ENCODE measurements around the gene EYA2. TPM values are rescaled to one million over a fixed set of nuclear protein-coding genes. Genes with fewer than 3 reads are reported as not detected.

Gene EYA2
- total and polyA plus RNA-seq, 2 of the 4 experiments (the other 2 are of a cell fraction) = 2.3 to 5.4 TPM

- no peak overlapping the region for H3K18ac ChIP-seq (ENCODE audit: low read depth, low read length)
- no peak overlapping the region for H2BK20ac ChIP-seq (ENCODE audit: low read depth, low read length)
- H2BK5ac ChIP-seq (ENCODE audit: low read depth, low read length, poor library complexity, severe bottlenecking) = no peak overlapping the region
- no peak overlapping the region for H4K8ac ChIP-seq (ENCODE audit: low read depth in 2 of 2, low read length in 2 of 2)
- ChIA-PET CTCF (no interaction called here), POLR2A (ENCODE audit: unreplicated experiment) (no interaction called here)
- no peaks in the 10 kb centered on the region for H3K9me3 ChIP-seq (ENCODE audit: control insufficient read depth, insufficient read depth, low read length)
- H2AFZ ChIP-seq (replicated peaks; ENCODE audit: low read length, poor library complexity) = no peak overlapping the region
- no peak overlapping the region for H2BK15ac ChIP-seq (ENCODE audit: low read depth, low read length)
- H4K5ac ChIP-seq (ENCODE audit: low read depth, low read length) = no peak overlapping the region
- H3K79me1 ChIP-seq (ENCODE audit: low read depth in 1 of 2, low read length in 2 of 2) = peaks cover 3% of the 10 kb centered on the region in 2 experiments; a peak in 2 of 4 replicates
- no peak overlapping the region for H3K4me2 ChIP-seq (ENCODE audit: low read depth, low read length)
- H4K20me1 ChIP-seq (ENCODE audit: insufficient read depth, low read length) = no peaks in the 10 kb centered on the region
- DNase-seq (no peak), ATAC-seq (ENCODE audit: low read depth) (no peak)
- intact Hi-C loops (cut with micrococcal nuclease) (no loop called here), dilution Hi-C loops (cut with HindIII; ENCODE audit: low sequenced_read_pairs, unreplicated experiment) (no loop called here), in situ Hi-C loops (cut with MboI; ENCODE audit: low sequenced_read_pairs) (no loop called here)
- H3K23ac ChIP-seq (ENCODE audit: low read depth, low read length) = no peak overlapping the region
- H3K56ac ChIP-seq (ENCODE audit: extremely low read depth, insufficient read depth, low read length) = no peak overlapping the region
- no peak overlapping the region for H2AK9ac ChIP-seq (replicated peaks; ENCODE audit: low read depth, low read length, poor library complexity)
- no peaks in the 10 kb centered on the region for H3K27me3 ChIP-seq (ENCODE audit: control insufficient read depth, insufficient read depth, low read length)
- H3K4ac ChIP-seq (ENCODE audit: low read depth, low read length) = no peak overlapping the region
- H3K9me1 ChIP-seq (ENCODE audit: insufficient read depth, low read length) = no peaks in the 10 kb centered on the region; the same call in 1 of the 2 replicates
- H3K4me3 ChIP-seq (ENCODE audit: insufficient read depth, low read depth, low read length) = no peak overlapping the region
- no peak overlapping the region for H3K27ac ChIP-seq (ENCODE audit: insufficient read depth, low read length)
- no peak overlapping the region for H2AK5ac ChIP-seq (ENCODE audit: low read depth, low read length)
- WGBS, 2 experiments (ENCODE audit: extremely low coverage in 2 of 2, insufficient read length in 1 of 2) = 92% methylated on average over 6 of the region's 13 CpGs; no CpG with 5 or more reads in 1 of the 2 experiments
- H3K4me1 ChIP-seq (ENCODE audit: control insufficient read depth, insufficient read depth, low read length) = no peaks in the 10 kb centered on the region
- H3K9ac ChIP-seq (ENCODE audit: low read depth, low read length) = no peak overlapping the region
- H2BK120ac ChIP-seq (ENCODE audit: low read depth, low read length) = no peak overlapping the region
- H3K14ac ChIP-seq (replicated peaks; ENCODE audit: low read depth, low read length) = no peak overlapping the region
- no TSS peak for BruUV-seq (replicated peaks)
- TF ChIP-seq USF2 (IDR thresholded peaks at IDR 0.05; ENCODE audit: low read depth, low read length) (no peak), CTCF (conservative IDR thresholded peaks at IDR 0.05; ENCODE audit: low read depth, low read length) (no peak), MXI1 (IDR thresholded peaks at IDR 0.05; ENCODE audit: borderline replicate concordance, low read depth, low read length) (no peak), SMC3 (IDR thresholded peaks at IDR 0.05; ENCODE audit: low read depth, low read length) (no peak), MAZ (IDR thresholded peaks at IDR 0.05; ENCODE audit: borderline replicate concordance, low read depth, low read length) (no peak), RCOR1 (IDR thresholded peaks at IDR 0.05; ENCODE audit: insufficient replicate concordance, low read length) (no peak), MAFK (IDR thresholded peaks at IDR 0.05; ENCODE audit: low read depth, low read length) (no peak), NFE2L2 (IDR thresholded peaks at IDR 0.05; ENCODE audit: low read depth, low read length) (no peak), ELK1 (IDR thresholded peaks at IDR 0.05; ENCODE audit: borderline replicate concordance, low read depth, low read length) (no peak), POLR2A (IDR thresholded peaks at IDR 0.05; ENCODE audit: low read depth, low read length) (no peak), CHD1 (IDR thresholded peaks at IDR 0.05; ENCODE audit: low read depth, low read length) (no peak)
- no peak overlapping the region for H4K91ac ChIP-seq (ENCODE audit: insufficient read depth, low read depth, low read length)
- no peaks in the 10 kb centered on the region for H3K36me3 ChIP-seq (ENCODE audit: control insufficient read depth, insufficient read depth, low read length)
Measured at GRCh38 chr20:46901638-46902037, 7.0 kb downstream of the EYA2 start.

Data from IMR-90 (cell line).